Right lobe of liver (tissue), 4 donors: Measurements from ENCODE around the gene CIBAR2.

Source experiments
- POLR2A ChIP-seq: fragments of 450-650 bp; IDR thresholded peaks from one replicate; pipeline ENCODE4 v1.6.1; 2017; ENCODE audit warnings: antibody characterized with exemption, mild to moderate bottlenecking
- TF ChIP-seq, protein P1 (sequence below), 4 donors: fragments of 200-600 bp in 3 of 4; fragments of 450-650 bp in 1 of 4; IDR thresholded peaks; one replicate each; pipeline versions ENCODE4 v1.5.1 to v1.8.0; 2016 to 2022; ENCODE audit warnings: antibody characterized with exemption in 4 of 4, mild to moderate bottlenecking in 2 of 4
- donor health status: DM: no; HTN: no; CAD: no.
- donor health status: DM: no; HTN: no; CAD: no.
- donor health status: DM: no; HTN: yes; CAD: no.

DNA sequence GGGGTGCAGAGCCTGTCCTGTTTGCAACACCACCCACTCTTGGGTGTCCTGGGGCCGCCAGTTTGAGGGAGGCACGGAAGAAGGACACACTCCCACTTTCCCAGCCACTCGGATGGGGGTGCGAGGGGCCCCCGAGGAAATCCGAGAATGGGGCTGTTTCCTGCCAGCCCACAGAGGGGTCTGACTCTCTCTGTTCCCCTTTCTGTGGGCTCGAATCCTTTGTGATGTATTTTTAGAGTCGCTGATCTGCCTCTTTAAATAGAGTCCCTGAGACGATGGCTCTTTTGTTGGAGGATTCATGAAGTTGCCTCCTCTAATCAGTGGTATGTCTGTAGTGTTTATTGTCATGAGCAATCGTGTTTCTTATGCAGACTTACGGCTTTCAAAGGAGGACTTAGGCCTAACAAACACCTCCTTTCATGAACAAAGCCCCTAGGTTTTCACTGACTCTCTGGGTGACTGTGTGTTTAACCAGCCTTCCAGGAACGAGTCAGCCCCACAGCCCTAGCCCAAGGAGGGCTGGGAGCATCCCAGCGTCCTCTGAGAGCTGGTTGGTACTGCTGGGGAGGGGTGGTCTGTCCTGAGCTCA is 29.1 kb downstream of the CIBAR2 start:
- no peak for TF ChIP-seq POLR2A
- TF ChIP-seq, protein P1, sequence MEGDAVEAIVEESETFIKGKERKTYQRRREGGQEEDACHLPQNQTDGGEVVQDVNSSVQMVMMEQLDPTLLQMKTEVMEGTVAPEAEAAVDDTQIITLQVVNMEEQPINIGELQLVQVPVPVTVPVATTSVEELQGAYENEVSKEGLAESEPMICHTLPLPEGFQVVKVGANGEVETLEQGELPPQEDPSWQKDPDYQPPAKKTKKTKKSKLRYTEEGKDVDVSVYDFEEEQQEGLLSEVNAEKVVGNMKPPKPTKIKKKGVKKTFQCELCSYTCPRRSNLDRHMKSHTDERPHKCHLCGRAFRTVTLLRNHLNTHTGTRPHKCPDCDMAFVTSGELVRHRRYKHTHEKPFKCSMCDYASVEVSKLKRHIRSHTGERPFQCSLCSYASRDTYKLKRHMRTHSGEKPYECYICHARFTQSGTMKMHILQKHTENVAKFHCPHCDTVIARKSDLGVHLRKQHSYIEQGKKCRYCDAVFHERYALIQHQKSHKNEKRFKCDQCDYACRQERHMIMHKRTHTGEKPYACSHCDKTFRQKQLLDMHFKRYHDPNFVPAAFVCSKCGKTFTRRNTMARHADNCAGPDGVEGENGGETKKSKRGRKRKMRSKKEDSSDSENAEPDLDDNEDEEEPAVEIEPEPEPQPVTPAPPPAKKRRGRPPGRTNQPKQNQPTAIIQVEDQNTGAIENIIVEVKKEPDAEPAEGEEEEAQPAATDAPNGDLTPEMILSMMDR (IDR thresholded peaks at IDR 0.05) = no peak
